Measurements from ENCODE around the gene ATP6V0A4. TPM values are rescaled to one million over a fixed set of nuclear protein-coding genes. Genes with fewer than 3 reads are reported as not detected.
"Not testable (repeated sequence)": the region's sequence is repeated elsewhere in the genome, so short reads cannot be mapped to it uniquely, and the experiment has no call there.

ATP6V0A4 gene
- total RNA-seq, 1 donor from 2014 or later = not detected

- Histone ChIP-seq H3K27ac (no peak overlapping the region), H3K9me3 (no peaks in the 10 kb centered on the region), H3K27me3 (no peaks in the 10 kb centered on the region), H3K4me3 (no peak overlapping the region), H3K36me3 (no peaks in the 10 kb centered on the region), H3K4me1 (no peaks in the 10 kb centered on the region)
- intact Hi-C loops (cut with DNase I) = no loop called here
- no peak for TF ChIP-seq CTCF (IDR thresholded peaks at IDR 0.05)
- DNase-seq (ENCODE audit: low spot score in 2 of 2) = no peak
Measured at GRCh38 chr7:138690495-138690894, 107.5 kb downstream of the ATP6V0A4 start.

GRCh38 chr7:138688037-138688436 is 110.0 kb downstream of the ATP6V0A4 start:
- intact Hi-C loops (cut with DNase I); DNase-seq (ENCODE audit: low spot score in 2 of 2): not testable (repeated sequence)

GRCh38 chr7:138684340-138684739 is 113.7 kb downstream of the ATP6V0A4 start:
- Histone ChIP-seq H3K4me3 (no peak overlapping the region), H3K27ac (no peak overlapping the region), H3K4me1 (no peaks in the 10 kb centered on the region), H3K36me3 (no peaks in the 10 kb centered on the region), H3K27me3 (no peaks in the 10 kb centered on the region), H3K9me3 (no peaks in the 10 kb centered on the region)
- intact Hi-C loops (cut with DNase I) = no loop called here
- DNase-seq (ENCODE audit: low spot score in 2 of 2) = no peak
- no peak for TF ChIP-seq CTCF (IDR thresholded peaks at IDR 0.05)

More at GRCh38 chr7:138688037-138688436, 110.0 kb downstream of the ATP6V0A4 start:
- H3K9me3 ChIP-seq, H3K27ac ChIP-seq, H3K36me3 ChIP-seq, H3K27me3 ChIP-seq, H3K4me3 ChIP-seq, H3K4me1 ChIP-seq: not testable (repeated sequence)

GRCh38 chr7:138679793-138680192 is 118.2 kb downstream of the ATP6V0A4 start:
- no peak overlapping the region for H3K4me3 ChIP-seq
- H3K9me3 ChIP-seq = no peaks in the 10 kb centered on the region
- H3K27me3 ChIP-seq = no peaks in the 10 kb centered on the region
- TF ChIP-seq CTCF (IDR thresholded peaks at IDR 0.05) = no peak
- DNase-seq (ENCODE audit: low spot score in 2 of 2) = no peak
- no peak overlapping the region for H3K27ac ChIP-seq
- H3K4me1 ChIP-seq = no peaks in the 10 kb centered on the region
- intact Hi-C loops (cut with DNase I) = no loop called here
- no peaks in the 10 kb centered on the region for H3K36me3 ChIP-seq

GRCh38 chr7:138670594-138670993 is 127.4 kb downstream of the ATP6V0A4 start:
- TF ChIP-seq CTCF (IDR thresholded peaks at IDR 0.05) = no peak
- DNase-seq (ENCODE audit: low spot score in 2 of 2) = no peak

GRCh38 chr7:138669364-138669763 is 128.6 kb downstream of the ATP6V0A4 start:
- Histone ChIP-seq H3K27me3 (no peaks in the 10 kb centered on the region), H3K36me3 (no peaks in the 10 kb centered on the region)
- no peak for TF ChIP-seq CTCF (IDR thresholded peaks at IDR 0.05)

More at GRCh38 chr7:138670594-138670993, 127.4 kb downstream of the ATP6V0A4 start:
- Histone ChIP-seq H3K27ac (no peak overlapping the region), H3K4me1 (no peaks in the 10 kb centered on the region), H3K36me3 (no peaks in the 10 kb centered on the region), H3K27me3 (no peaks in the 10 kb centered on the region), H3K9me3 (no peaks in the 10 kb centered on the region), H3K4me3 (no peak overlapping the region)
- intact Hi-C loops (cut with DNase I) = no loop called here

More at GRCh38 chr7:138669364-138669763, 128.6 kb downstream of the ATP6V0A4 start:
- Histone ChIP-seq H3K9me3 (no peaks in the 10 kb centered on the region), H3K27ac (no peak overlapping the region), H3K4me3 (no peak overlapping the region), H3K4me1 (no peaks in the 10 kb centered on the region)
- no peak for DNase-seq (ENCODE audit: low spot score in 2 of 2)
- intact Hi-C loops (cut with DNase I) = no loop called here

All from ascending aorta (tissue), 2 donors.